Mammary epithelial cell (primary cell): ENCODE results near the gene ATG5.
"Not testable (repeated sequence)": the region's sequence is repeated elsewhere in the genome, so short reads cannot be mapped to it uniquely, and the experiment has no call there.

ENCODE experiments used
- CTCF ChIP-seq, 2 donors: IDR thresholded peaks in 1 of 2; conservative IDR thresholded peaks in 1 of 2; 2 replicates each; pipeline ENCODE4 v1.5.1; 2011 to 2012; ENCODE audit warnings: inconsistent platforms in 2 of 2, low read length in 2 of 2, mild to moderate bottlenecking in 2 of 2, control low read depth in 1 of 2, low read depth in 1 of 2; ENCODE audit not compliant: insufficient read depth in 1 of 2; ENCODE audit errors: extremely low read depth in 1 of 2
- EZH2 ChIP-seq: IDR thresholded peaks from 2 replicates; pipeline ENCODE4 v1.6.1; 2012; ENCODE audit warnings: low read length, inconsistent platforms, borderline replicate concordance

GRCh38 chr6:106251531-106252255, 73.9 kb downstream of the ATG5 start:
- TF ChIP-seq CTCF (conservative IDR thresholded peaks at IDR 0.05 in 1 of 2, IDR thresholded peaks at IDR 0.05 in 1 of 2; ENCODE audit: extremely low read depth in 1 of 2, insufficient read depth in 1 of 2, low read depth in 1 of 2, low read length in 2 of 2); EZH2: not testable (repeated sequence)
